SH-SY5Y (cell line): Measurements from ENCODE around the gene UBE2J2.

Source experiments
- GATA2 ChIP-seq: IDR thresholded peaks from 2 replicates; pipeline ENCODE4 v1.6.1; 2011; ENCODE audit warnings: mild to moderate bottlenecking, low read depth, low read length
- GATA3 ChIP-seq: IDR thresholded peaks from 2 replicates; pipeline ENCODE4 v1.6.1; 2011; ENCODE audit warnings: low read depth, mild to moderate bottlenecking, low read length, moderate library complexity

DNA sequence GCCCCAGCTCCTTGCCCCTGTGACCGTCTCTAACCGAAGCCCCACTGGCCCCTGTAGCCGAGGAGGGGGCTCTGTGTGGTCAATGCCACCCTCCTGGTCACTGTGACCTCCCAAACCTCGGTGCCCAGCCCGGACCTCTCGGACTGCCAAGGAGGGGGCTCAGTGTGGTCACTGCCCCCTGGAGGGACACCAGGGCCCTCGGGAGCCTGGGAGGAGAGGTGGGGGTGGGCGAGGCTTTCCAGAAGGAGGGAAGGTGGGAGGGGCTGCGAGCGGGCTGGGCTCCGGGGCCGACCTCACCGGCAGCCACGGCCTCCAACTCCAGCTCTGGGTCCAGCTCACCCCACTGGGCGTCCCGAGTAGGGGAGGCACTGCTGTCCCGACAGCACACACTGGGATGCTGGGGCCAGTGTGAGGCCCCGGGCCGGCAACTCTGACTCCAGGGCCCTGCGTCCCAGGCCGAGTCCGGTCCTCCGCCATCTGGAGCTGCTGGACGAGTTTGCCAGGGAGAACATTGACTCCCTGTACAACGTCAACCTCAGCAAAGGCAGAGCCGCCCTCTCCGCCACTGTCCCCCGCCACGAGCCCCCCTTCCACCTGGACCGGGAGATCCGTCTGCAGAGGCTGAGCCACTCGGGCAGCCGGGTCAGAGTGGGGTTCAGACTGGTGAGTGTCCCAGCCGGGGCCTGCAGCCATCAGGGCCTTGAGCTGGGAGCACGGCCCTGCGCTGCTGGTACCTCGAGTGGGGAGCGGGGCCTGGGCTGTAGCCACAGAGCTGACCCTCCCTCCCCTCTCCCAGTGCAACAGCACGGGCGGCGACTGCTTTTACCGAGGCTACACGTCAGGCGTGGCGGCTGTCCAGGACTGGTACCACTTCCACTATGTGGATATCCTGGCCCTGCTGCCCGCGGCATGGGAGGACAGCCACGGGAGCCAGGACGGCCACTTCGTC is 12.9 kb upstream of the UBE2J2 start:
- TF ChIP-seq GATA2 (no peak), GATA3 (no peak)
